Neutrophil (primary cell): ENCODE results near the gene ARL6IP1.

Experiments used
- H3K27ac ChIP-seq: fragments of 200-600 bp; sonication (generic); 2 replicates; pipeline ENCODE4 v1.5.1; 2016; ENCODE audit warnings: mild to moderate bottlenecking, moderate library complexity
- H3K27me3 ChIP-seq: fragments of 200-600 bp; sonication (generic); 2 replicates; pipeline ENCODE4 v1.6.0; 2016; ENCODE audit warnings: mild to moderate bottlenecking
- H3K36me3 ChIP-seq: fragments of 200-600 bp; sonication (generic); 2 replicates; pipeline ENCODE4 v1.5.1; 2017
- H3K4me1 ChIP-seq, 2 experiments: fragments of 200-600 bp in 1 of 2; sonication (generic) in 1 of 2; 1 replicate in 1 of 2; 2 replicates in 1 of 2; pipeline versions ENCODE4 v1.5.1 to v1.6.1; 2013 to 2016; ENCODE audit warnings: low read depth in 1 of 2, low read length in 1 of 2, mild to moderate bottlenecking in 1 of 2, moderate library complexity in 1 of 2; ENCODE audit not compliant: control insufficient read depth in 1 of 2, insufficient read depth in 1 of 2
- H3K4me3 ChIP-seq, 2 experiments: fragments of 200-600 bp in 1 of 2; sonication (generic) in 1 of 2; 1 replicate in 1 of 2; 2 replicates in 1 of 2; pipeline ENCODE4 v1.5.1; 2013 to 2016; ENCODE audit warnings: low read depth in 1 of 2, low read length in 1 of 2, mild to moderate bottlenecking in 1 of 2, moderate library complexity in 1 of 2
- H3K9me3 ChIP-seq: fragments of 200-600 bp; sonication (generic); 2 replicates; pipeline ENCODE4 v1.5.1; 2016
- CTCF ChIP-seq: fragments of 200-600 bp; sonication (generic); IDR thresholded peaks from 2 replicates; pipeline ENCODE4 v1.5.1; 2016; ENCODE audit warnings: antibody characterized with exemption

ARL6IP1 gene

GRCh38 chr16:18789850-18790706, 11.3 kb downstream of the ARL6IP1 start, which contains the start of gene RPS15A:
Gene RPS15A (minus strand): TSS chr16:18790334. CDS start chr16:18789113, 1,221 bp downstream.
- no peaks in the 10 kb centered on the region for H3K9me3 ChIP-seq
- peak within 1 kb of the TSS; percentile 87 to 93 for H3K4me3 ChIP-seq
- no peak for TF ChIP-seq CTCF
- peaks cover 73% of the 10 kb centered on the region for H3K36me3 ChIP-seq
- no peaks in the 10 kb centered on the region for H3K27me3 ChIP-seq
- peaks cover 43 to 45% of the 10 kb centered on the region in 2 experiments for H3K4me1 ChIP-seq
- H3K27ac ChIP-seq = peak within 1 kb of the TSS; percentile 78

- peaks cover 73% of the 10 kb centered on the region for H3K36me3 ChIP-seq
- peak overlapping the region; percentile 87 to 93 for H3K4me3 ChIP-seq
- no peaks in the 10 kb centered on the region for H3K27me3 ChIP-seq
- no peak for TF ChIP-seq CTCF
- H3K9me3 ChIP-seq = no peaks in the 10 kb centered on the region
- H3K4me1 ChIP-seq = peaks cover 43 to 45% of the 10 kb centered on the region in 2 experiments
- H3K27ac ChIP-seq = peak overlapping the region; percentile 78
These were observed 11.9 kb downstream of the ARL6IP1 start for GRCh38 chr16:18789515-18789849.

- Histone ChIP-seq H3K36me3 (peaks cover 73% of the 10 kb centered on the region), H3K27ac (peak overlapping the region; percentile 78), H3K4me3 (peak overlapping the region; percentile 87 to 93), H3K27me3 (no peaks in the 10 kb centered on the region), H3K4me1 (peaks cover 44 to 48% of the 10 kb centered on the region in 2 experiments), H3K9me3 (no peaks in the 10 kb centered on the region)
- TF ChIP-seq CTCF = no peak
These were observed 12.4 kb downstream of the ARL6IP1 start for GRCh38 chr16:18788828-18789514.

- Histone ChIP-seq H3K27ac (no peak overlapping the region), H3K36me3 (peaks cover 63% of the 10 kb centered on the region)
These were observed 16.3 kb downstream of the ARL6IP1 start for GRCh38 chr16:18784917-18785623.

More at GRCh38 chr16:18784917-18785623, 16.3 kb downstream of the ARL6IP1 start:
- Histone ChIP-seq H3K4me3 (no peak overlapping the region), H3K4me1 (peaks cover 42 to 52% of the 10 kb centered on the region in 2 experiments), H3K9me3 (no peaks in the 10 kb centered on the region), H3K27me3 (no peaks in the 10 kb centered on the region)
- TF ChIP-seq CTCF = no peak
